ENCODE measurements around the gene CLDND1.

- TF ChIP-seq ZNF8 (CRISPR knock-in tag; IDR thresholded peaks at IDR 0.05) (no peak), BACH2 (CRISPR knock-in tag; IDR thresholded peaks at IDR 0.05; ENCODE audit: borderline replicate concordance) (no peak), CREB5 (CRISPR knock-in tag; IDR thresholded peaks at IDR 0.05; ENCODE audit: low read depth) (no peak), RARB (CRISPR knock-in tag; IDR thresholded peaks at IDR 0.05) (no peak), ARNTL (CRISPR knock-in tag; IDR thresholded peaks at IDR 0.05; ENCODE audit: borderline replicate concordance, low read depth) (no peak), TOX (CRISPR knock-in tag; IDR thresholded peaks at IDR 0.05; ENCODE audit: borderline replicate concordance) (no peak), PPARA (CRISPR knock-in tag; IDR thresholded peaks at IDR 0.05; ENCODE audit: borderline replicate concordance) (no peak), TSHZ2 (CRISPR knock-in tag; IDR thresholded peaks at IDR 0.05) (no peak), CSDC2 (CRISPR knock-in tag; IDR thresholded peaks at IDR 0.05) (no peak), ZNF70 (CRISPR knock-in tag; IDR thresholded peaks at IDR 0.05) (no peak)
Observed at GRCh38 chr3:98567666-98568270, 45.1 kb upstream of the CLDND1 start.

All from SK-N-SH treated with all-trans-retinoic acid at 6 μM for 48 hours (cell line).